ENCODE results near the gene XXYLT1.

The XXYLT1 gene

GRCh38 chr3:195111766-195112165 is 159.2 kb downstream of the XXYLT1 start:
- no peak for ATAC-seq
- no peak for TF ChIP-seq ZNF8 (CRISPR knock-in tag; IDR thresholded peaks at IDR 0.05)
- no peak for TF ChIP-seq ZFP3 (CRISPR knock-in tag; IDR thresholded peaks at IDR 0.05)
- no peak for TF ChIP-seq SNAI2 (CRISPR knock-in tag; IDR thresholded peaks at IDR 0.05)
- no peak for TF ChIP-seq TCF4 (CRISPR knock-in tag; IDR thresholded peaks at IDR 0.05; ENCODE audit: borderline replicate concordance)
- TF ChIP-seq ZNF565 (CRISPR knock-in tag; conservative IDR thresholded peaks at IDR 0.05; ENCODE audit: low read depth) = no peak

GRCh38 chr3:195111319-195111705 is 159.6 kb downstream of the XXYLT1 start:
- no peak for ATAC-seq
- TF ChIP-seq CSDC2 (CRISPR knock-in tag; IDR thresholded peaks at IDR 0.05) (no peak), CREB5 (CRISPR knock-in tag; IDR thresholded peaks at IDR 0.05; ENCODE audit: low read depth) (no peak), BACH2 (CRISPR knock-in tag; IDR thresholded peaks at IDR 0.05; ENCODE audit: borderline replicate concordance) (no peak), GLIS3 (CRISPR knock-in tag; IDR thresholded peaks at IDR 0.05) (no peak), PPARA (CRISPR knock-in tag; IDR thresholded peaks at IDR 0.05; ENCODE audit: borderline replicate concordance) (no peak), RARB (CRISPR knock-in tag; IDR thresholded peaks at IDR 0.05) (no peak), ISL1 (CRISPR knock-in tag; IDR thresholded peaks at IDR 0.05) (no peak), POU6F1 (CRISPR knock-in tag; IDR thresholded peaks at IDR 0.05; ENCODE audit: borderline replicate concordance, low read depth) (no peak), CSRNP3 (CRISPR knock-in tag; IDR thresholded peaks at IDR 0.05) (no peak), TCF4 (CRISPR knock-in tag; IDR thresholded peaks at IDR 0.05; ENCODE audit: borderline replicate concordance) (no peak), ZC3H10 (CRISPR knock-in tag; IDR thresholded peaks at IDR 0.05) (no peak), ZNF8 (CRISPR knock-in tag; IDR thresholded peaks at IDR 0.05) (no peak), ESRRG (CRISPR knock-in tag; IDR thresholded peaks at IDR 0.05) (no peak), OSR1 (CRISPR knock-in tag; IDR thresholded peaks at IDR 0.05) (no peak), SNAI2 (CRISPR knock-in tag; IDR thresholded peaks at IDR 0.05) (no peak), ARNTL (CRISPR knock-in tag; IDR thresholded peaks at IDR 0.05; ENCODE audit: borderline replicate concordance, low read depth) (no peak), TOX (CRISPR knock-in tag; IDR thresholded peaks at IDR 0.05; ENCODE audit: borderline replicate concordance) (no peak), PATZ1 (CRISPR knock-in tag; IDR thresholded peaks at IDR 0.05; ENCODE audit: borderline replicate concordance) (no peak)

- no peak for ATAC-seq
- TF ChIP-seq PPARA (CRISPR knock-in tag; IDR thresholded peaks at IDR 0.05; ENCODE audit: borderline replicate concordance) = no peak
- no peak for TF ChIP-seq ZC3H10 (CRISPR knock-in tag; IDR thresholded peaks at IDR 0.05)
- TF ChIP-seq CSDC2 (CRISPR knock-in tag; IDR thresholded peaks at IDR 0.05) = no peak
- TF ChIP-seq ZNF8 (CRISPR knock-in tag; IDR thresholded peaks at IDR 0.05) = no peak
Observed at GRCh38 chr3:195110647-195111318, 160.2 kb downstream of the XXYLT1 start.

- TF ChIP-seq ZNF565 (CRISPR knock-in tag; conservative IDR thresholded peaks at IDR 0.05; ENCODE audit: low read depth) = no peak
- ATAC-seq = no peak
Observed at GRCh38 chr3:195109098-195109657, 161.8 kb downstream of the XXYLT1 start.

GRCh38 chr3:195107593-195107992 is 163.4 kb downstream of the XXYLT1 start:
- ATAC-seq = no peak
- no peak for TF ChIP-seq SNAI2 (CRISPR knock-in tag; IDR thresholded peaks at IDR 0.05)
- TF ChIP-seq ZNF8 (CRISPR knock-in tag; IDR thresholded peaks at IDR 0.05) = no peak
- TF ChIP-seq ARNTL (CRISPR knock-in tag; IDR thresholded peaks at IDR 0.05; ENCODE audit: borderline replicate concordance, low read depth) = no peak
- TF ChIP-seq ESRRG (CRISPR knock-in tag; IDR thresholded peaks at IDR 0.05) = no peak
- TF ChIP-seq BACH2 (CRISPR knock-in tag; IDR thresholded peaks at IDR 0.05; ENCODE audit: borderline replicate concordance) = no peak
- TF ChIP-seq PPARA (CRISPR knock-in tag; IDR thresholded peaks at IDR 0.05; ENCODE audit: borderline replicate concordance) = no peak
- no peak for TF ChIP-seq ZC3H10 (CRISPR knock-in tag; IDR thresholded peaks at IDR 0.05)
- no peak for TF ChIP-seq CREB5 (CRISPR knock-in tag; IDR thresholded peaks at IDR 0.05; ENCODE audit: low read depth)
- TF ChIP-seq RARB (CRISPR knock-in tag; IDR thresholded peaks at IDR 0.05) = no peak
- no peak for TF ChIP-seq PATZ1 (CRISPR knock-in tag; IDR thresholded peaks at IDR 0.05; ENCODE audit: borderline replicate concordance)
- no peak for TF ChIP-seq CSRNP3 (CRISPR knock-in tag; IDR thresholded peaks at IDR 0.05)
- no peak for TF ChIP-seq ZNF70 (CRISPR knock-in tag; IDR thresholded peaks at IDR 0.05)
- no peak for TF ChIP-seq ZNF565 (CRISPR knock-in tag; conservative IDR thresholded peaks at IDR 0.05; ENCODE audit: low read depth)
